Hepatocyte (in vitro differentiated cells): ENCODE data around the gene FMN1. TPM values are rescaled to one million over a fixed set of nuclear protein-coding genes. Genes with fewer than 3 reads are reported as not detected.

Source experiments
- DNase-seq: peaks from one replicate; pipeline ENCODE4 v3.0.0-alpha.2; 2016; ENCODE audit warnings: low spot score
- H2AFZ ChIP-seq: fragments of 200-600 bp; sonication (generic); 2 replicates; pipeline ENCODE4 v1.6.0; 2016; ENCODE audit warnings: antibody characterized with exemption, mild to moderate bottlenecking
- H3K27ac ChIP-seq: fragments of 200-600 bp; sonication (generic); 2 replicates; pipeline ENCODE4 v1.5.1; 2016; ENCODE audit warnings: mild to moderate bottlenecking
- H3K27me3 ChIP-seq: fragments of 200-600 bp; sonication (generic); 2 replicates; pipeline ENCODE4 v1.6.1; 2016
- H3K36me3 ChIP-seq: fragments of 200-600 bp; sonication (generic); replicated peaks from 2 replicates; pipeline ENCODE4 v1.5.1; 2016; ENCODE audit warnings: low read depth; ENCODE audit not compliant: insufficient read depth
- H3K4me1 ChIP-seq: fragments of 200-600 bp; sonication (generic); 2 replicates; pipeline ENCODE4 v1.5.1; 2016; ENCODE audit warnings: mild to moderate bottlenecking, moderate library complexity; ENCODE audit not compliant: insufficient read depth
- H3K4me2 ChIP-seq: fragments of 200-600 bp; sonication (generic); 2 replicates; pipeline ENCODE4 v1.6.0; 2016
- H3K4me3 ChIP-seq: fragments of 200-600 bp; sonication (generic); 2 replicates; pipeline ENCODE4 v1.5.1; 2016; ENCODE audit warnings: mild to moderate bottlenecking
- H3K79me2 ChIP-seq: fragments of 200-600 bp; sonication (generic); 2 replicates; pipeline ENCODE4 v1.6.0; 2017; ENCODE audit warnings: mild to moderate bottlenecking
- H3K9me2 ChIP-seq: fragments of 200-600 bp; sonication (generic); replicated peaks from 2 replicates; pipeline ENCODE4 v1.6.0; 2017; ENCODE audit warnings: mild to moderate bottlenecking; ENCODE audit not compliant: insufficient read depth
- H3K9me3 ChIP-seq: fragments of 200-600 bp; sonication (generic); 2 replicates; pipeline ENCODE4 v1.5.1; 2016; ENCODE audit warnings: low read depth, mild to moderate bottlenecking
- H4K20me1 ChIP-seq: fragments of 200-600 bp; sonication (generic); 2 replicates; pipeline ENCODE4 v1.6.0; 2016; ENCODE audit warnings: mild to moderate bottlenecking; ENCODE audit not compliant: insufficient read depth, poor library complexity, severe bottlenecking
- CTCF ChIP-seq: fragments of 200-600 bp; sonication (generic); IDR thresholded peaks from 2 replicates; pipeline ENCODE4 v1.5.1; 2016; ENCODE audit warnings: antibody characterized with exemption, mild to moderate bottlenecking; ENCODE audit not compliant: poor library complexity
- EZH2 ChIP-seq: fragments of 200-600 bp; sonication (generic); IDR thresholded peaks from 2 replicates; pipeline ENCODE4 v1.6.1; 2016; ENCODE audit warnings: antibody characterized with exemption, mild to moderate bottlenecking, borderline replicate concordance
- EZH2phosphoT487 ChIP-seq: fragments of 200-600 bp; sonication (generic); IDR thresholded peaks from one replicate; pipeline ENCODE4 v1.6.1; 2018; ENCODE audit warnings: antibody characterized with exemption, mild to moderate bottlenecking, low read depth, moderate library complexity; ENCODE audit not compliant: unreplicated experiment, severe bottlenecking
- WGBS: methylation state at CpG from one replicate; pipeline ENCODE4 v1.1.6; 2016; ENCODE audit warnings: low lambda C conversion rate; ENCODE audit errors: missing lambda C conversion rate; 5-methylcytosine and 5-hydroxymethylcytosine counted together
- polyA plus RNA-seq: library from polyadenylated mRNA; unstranded; fragments of >200 nt; fragmentation: Nextera tagmentation; extraction: Ambion mirVana; gene quantifications from 2 replicates; pipeline ENCODE4 v1.2.1, GENCODE V29; 2016
- total RNA-seq: library from RNA; depleted of rRNA; stranded (reverse); fragments of >200 nt; gene quantifications from 2 replicates; pipeline ENCODE4 v1.2.3, GENCODE V29; 2014

FMN1 gene
- total and polyA plus RNA-seq, 2 experiments from 2014 or later = 0.07 to 0.70 TPM

DNA sequence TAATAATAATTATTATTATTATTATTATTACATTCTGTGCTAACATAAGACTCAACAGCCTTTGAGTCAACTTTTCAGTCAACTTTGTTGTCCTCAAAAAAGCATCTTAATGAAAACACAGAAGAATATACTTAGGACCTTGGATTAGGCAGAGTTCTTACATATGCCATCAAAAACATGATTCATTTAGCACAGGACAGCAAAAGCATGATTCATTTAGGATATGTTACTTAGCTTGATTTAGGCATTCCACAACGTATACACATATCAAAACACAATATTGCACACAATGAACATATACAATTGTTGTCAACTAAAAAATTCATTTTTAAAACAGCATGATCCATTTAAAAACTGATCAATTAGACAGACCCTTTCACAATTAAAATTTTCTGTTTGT, 213.0 kb downstream of the FMN1 start:
- no peak overlapping the region for H3K27ac ChIP-seq
- no peaks in the 10 kb centered on the region for H3K9me2 ChIP-seq
- no peak for TF ChIP-seq EZH2phosphoT487
- TF ChIP-seq CTCF = no peak
- TF ChIP-seq EZH2 = no peak
- no peaks in the 10 kb centered on the region for H3K9me3 ChIP-seq
- DNase-seq = no peak
- no peaks in the 10 kb centered on the region for H3K4me1 ChIP-seq
- 88% methylated on average over 1 of the region's 1 CpG for whole genome bisulfite sequencing
- no peaks in the 10 kb centered on the region for H3K36me3 ChIP-seq
- no peak overlapping the region for H3K4me3 ChIP-seq
- H3K27me3 ChIP-seq = no peaks in the 10 kb centered on the region
- H2AFZ ChIP-seq = no peak overlapping the region
- no peak overlapping the region for H3K4me2 ChIP-seq
- no peaks in the 10 kb centered on the region for H4K20me1 ChIP-seq
- H3K79me2 ChIP-seq = no peaks in the 10 kb centered on the region

GRCh38 chr15:32979710-32980109, 214.8 kb downstream of the FMN1 start:
- TF ChIP-seq CTCF = no peak
- TF ChIP-seq EZH2 = no peak
- TF ChIP-seq EZH2phosphoT487 = no peak
- no peaks in the 10 kb centered on the region for H3K79me2 ChIP-seq
- H3K4me3 ChIP-seq = no peak overlapping the region
- no peaks in the 10 kb centered on the region for H3K36me3 ChIP-seq
- H3K4me1 ChIP-seq = no peaks in the 10 kb centered on the region
- H4K20me1 ChIP-seq = no peaks in the 10 kb centered on the region
- no peak overlapping the region for H3K4me2 ChIP-seq
- 59% methylated on average over 3 of the region's 3 CpGs for WGBS
- no peak overlapping the region for H2AFZ ChIP-seq
- DNase-seq = no peak
- no peaks in the 10 kb centered on the region for H3K9me2 ChIP-seq
- no peak overlapping the region for H3K27ac ChIP-seq
- no peaks in the 10 kb centered on the region for H3K9me3 ChIP-seq
- peaks cover 7% of the 10 kb centered on the region for H3K27me3 ChIP-seq

DNA sequence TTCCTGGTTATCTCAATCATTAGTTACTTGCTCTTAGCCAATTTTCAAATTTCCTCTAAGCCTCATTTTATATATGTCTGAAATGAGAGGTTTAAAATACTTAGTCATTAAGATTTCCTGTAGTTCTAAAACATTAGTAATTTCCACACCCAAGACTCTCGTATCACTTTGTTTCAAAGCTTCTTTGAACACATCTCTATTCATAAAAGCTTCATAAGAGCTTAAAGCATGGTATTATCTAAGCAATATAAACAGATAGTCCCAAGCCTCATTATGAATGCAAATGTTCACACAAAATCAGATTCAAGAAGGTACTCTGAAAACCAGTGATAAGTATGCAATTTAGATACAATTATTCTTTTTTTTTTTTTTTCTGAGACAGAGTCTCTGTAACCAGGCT, 217.0 kb downstream of the FMN1 start:
- Histone ChIP-seq H3K36me3 (no peaks in the 10 kb centered on the region), H3K9me3 (no peaks in the 10 kb centered on the region), H4K20me1 (no peaks in the 10 kb centered on the region), H3K4me3 (no peak overlapping the region), H3K27ac (no peak overlapping the region), H2AFZ (no peak overlapping the region), H3K9me2 (no peaks in the 10 kb centered on the region), H3K79me2 (no peaks in the 10 kb centered on the region), H3K4me2 (no peak overlapping the region), H3K27me3 (peaks cover 13% of the 10 kb centered on the region), H3K4me1 (no peaks in the 10 kb centered on the region)
- DNase-seq = no peak
- no peak for TF ChIP-seq CTCF
- TF ChIP-seq EZH2phosphoT487 = no peak
- no peak for TF ChIP-seq EZH2
- WGBS = 85% methylated on average over 1 of the region's 1 CpG

GRCh38 chr15:32974691-32975090, 219.8 kb downstream of the FMN1 start:
- Histone ChIP-seq H4K20me1 (no peaks in the 10 kb centered on the region), H3K79me2 (no peaks in the 10 kb centered on the region), H3K9me3 (no peaks in the 10 kb centered on the region), H3K4me3 (no peak overlapping the region), H2AFZ (no peak overlapping the region), H3K36me3 (no peaks in the 10 kb centered on the region), H3K27me3 (peaks cover 31% of the 10 kb centered on the region), H3K9me2 (no peaks in the 10 kb centered on the region), H3K27ac (no peak overlapping the region), H3K4me2 (no peak overlapping the region), H3K4me1 (no peaks in the 10 kb centered on the region)
- WGBS = 97% methylated on average over 1 of the region's 1 CpG
- DNase-seq = no peak
- no peak for TF ChIP-seq CTCF
- TF ChIP-seq EZH2phosphoT487 = no peak
- TF ChIP-seq EZH2 = no peak
